ENCODE results near the gene GBP1. TPM values are rescaled to one million over a fixed set of nuclear protein-coding genes. Genes with fewer than 3 reads are reported as not detected.
"Not testable (repeated sequence)": the region's sequence is repeated elsewhere in the genome, so short reads cannot be mapped to it uniquely, and the experiment has no call there.

The GBP1 gene
- total RNA-seq, 1 experiment from 2014 or later, result 23.5 TPM

- DNase-seq (ENCODE audit: low spot score), result no peak
These were observed 13.6 kb downstream of the GBP1 start for GRCh38 chr1:89051300-89051954.

- DNase-seq (ENCODE audit: low spot score), result no peak
These were observed 14.4 kb downstream of the GBP1 start for GRCh38 chr1:89050649-89051033.

- DNase-seq (ENCODE audit: low spot score), result not testable (repeated sequence)
These were observed 14.9 kb downstream of the GBP1 start for GRCh38 chr1:89049901-89050648.

DNA sequence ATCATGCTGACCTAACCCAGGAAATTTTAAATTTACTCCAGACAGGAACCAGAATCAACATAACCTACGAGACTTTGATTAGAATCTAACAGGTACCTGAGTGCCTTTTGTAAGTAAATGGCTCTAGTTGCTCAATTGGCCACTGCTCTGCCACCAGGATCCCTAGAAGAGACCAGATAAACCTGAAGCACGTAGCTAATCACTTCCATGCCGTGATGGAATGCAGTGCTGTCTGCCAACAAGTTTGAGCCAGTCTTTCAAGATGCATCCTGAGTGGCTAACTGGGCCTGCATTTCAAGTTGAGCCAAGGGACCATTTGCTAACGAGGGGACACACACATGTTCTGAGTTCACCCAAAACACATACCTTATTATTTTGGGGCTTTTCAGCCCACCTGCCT, 15.8 kb downstream of the GBP1 start:
- not testable (repeated sequence) for DNase-seq (ENCODE audit: low spot score)

- peak; percentile 30 for DNase-seq (ENCODE audit: low spot score)
These were observed 17.3 kb downstream of the GBP1 start for GRCh38 chr1:89047734-89048133.

GRCh38 chr1:89046318-89047183, 18.5 kb downstream of the GBP1 start:
- DNase-seq (ENCODE audit: low spot score), result not testable (repeated sequence)

GRCh38 chr1:89044970-89045721, 19.9 kb downstream of the GBP1 start:
- DNase-seq (ENCODE audit: low spot score), result no peak

DNA sequence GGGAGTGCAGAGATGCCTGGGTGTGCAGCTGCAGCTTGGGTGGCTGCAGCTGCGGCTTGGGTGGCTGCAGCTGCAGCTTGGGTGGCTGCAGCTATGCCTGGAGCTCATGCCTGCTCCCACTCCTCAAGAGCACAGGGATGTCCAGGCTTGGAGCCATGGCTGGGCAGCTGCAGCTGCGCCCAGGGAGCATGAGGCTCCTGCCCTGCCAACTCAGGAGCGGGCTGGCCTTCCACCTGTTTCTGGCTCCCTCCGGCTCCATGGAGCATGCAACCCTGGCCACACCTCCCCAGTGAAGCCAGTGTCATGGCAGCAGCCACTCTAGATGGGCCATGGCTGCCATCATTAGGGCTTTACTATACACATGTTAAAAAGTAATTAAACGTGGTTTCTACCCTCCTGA, 21.1 kb downstream of the GBP1 start:
- no peak for DNase-seq (ENCODE audit: low spot score)

GRCh38 chr1:89042491-89042890, 22.5 kb downstream of the GBP1 start:
- DNase-seq (ENCODE audit: low spot score), result no peak

DNA sequence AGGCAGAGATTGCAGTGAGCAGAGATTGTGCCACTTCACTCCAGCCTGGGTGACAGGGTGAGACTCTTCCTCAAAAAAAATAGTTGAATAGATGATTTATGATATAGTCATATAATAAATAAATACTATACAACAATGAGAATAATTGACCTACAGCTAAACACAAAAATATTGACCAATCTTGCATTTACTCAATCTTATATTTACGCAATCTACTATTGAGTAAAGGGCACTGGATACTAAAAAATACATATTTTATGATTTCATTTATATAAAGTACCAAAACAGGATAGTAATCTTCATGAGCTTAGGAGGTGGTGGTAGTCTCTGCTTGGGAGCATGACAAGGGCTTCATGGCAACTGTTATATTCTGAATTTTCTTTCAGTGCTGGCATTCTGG, 23.3 kb downstream of the GBP1 start:
- DNase-seq (ENCODE audit: low spot score), result no peak

DNA sequence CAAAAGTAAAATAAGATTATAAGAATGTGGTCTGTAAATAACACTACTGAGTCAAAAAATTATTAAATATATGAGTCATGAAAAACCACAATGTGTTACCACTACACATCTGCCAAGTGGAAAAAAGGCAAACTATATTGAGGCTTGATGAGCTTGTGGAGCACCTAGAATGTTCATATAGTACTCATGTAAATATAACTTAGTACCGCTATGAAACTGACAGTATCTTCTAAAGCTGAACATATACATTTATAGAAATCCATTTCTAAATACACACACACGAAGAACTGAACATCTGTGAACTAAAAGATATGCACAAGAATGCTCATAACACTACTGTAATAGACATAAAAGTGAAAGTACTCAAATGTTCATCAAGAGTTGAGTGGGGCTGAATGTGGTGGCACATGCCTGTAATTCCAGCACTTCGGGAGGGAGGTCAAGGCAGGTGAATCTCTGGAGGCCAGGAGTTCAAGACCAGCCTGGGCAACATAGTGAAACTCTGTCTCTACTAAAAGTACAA, 23.8 kb downstream of the GBP1 start:
- no peak for DNase-seq (ENCODE audit: low spot score)

GRCh38 chr1:89040315-89040626, 24.7 kb downstream of the GBP1 start:
- no peak for DNase-seq (ENCODE audit: low spot score)

DNA sequence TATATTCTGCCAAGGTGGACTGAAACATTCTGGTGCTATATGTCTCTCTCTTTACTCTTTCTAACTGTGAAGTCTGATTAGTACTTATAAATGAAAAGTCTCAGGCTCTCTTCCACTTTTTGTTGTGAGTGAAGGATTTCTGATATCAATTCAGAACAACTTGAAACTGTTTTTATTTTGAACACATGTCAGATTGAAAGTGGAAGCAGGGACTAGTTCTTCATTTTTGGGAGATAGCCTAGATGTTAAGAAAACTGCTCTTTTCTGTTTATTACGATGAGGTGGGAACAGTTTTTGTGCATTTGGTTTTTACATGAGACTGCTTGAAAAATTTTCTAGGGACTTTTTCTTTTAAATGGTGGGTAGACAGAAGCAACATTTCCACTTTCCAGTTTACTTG, 27.8 kb downstream of the GBP1 start:
- no peak for DNase-seq (ENCODE audit: low spot score)

- DNase-seq (ENCODE audit: low spot score), result no peak
These were observed 29.9 kb downstream of the GBP1 start for GRCh38 chr1:89035080-89035479.

GRCh38 chr1:89034004-89034403, 31.0 kb downstream of the GBP1 start:
- DNase-seq (ENCODE audit: low spot score), result not testable (repeated sequence)

- not testable (repeated sequence) for DNase-seq (ENCODE audit: low spot score)
These were observed 36.0 kb downstream of the GBP1 start for GRCh38 chr1:89029051-89029450.

GRCh38 chr1:89025928-89026327, 39.1 kb downstream of the GBP1 start:
- DNase-seq (ENCODE audit: low spot score), result no peak

- no peak for DNase-seq (ENCODE audit: low spot score)
These were observed 42.0 kb downstream of the GBP1 start for GRCh38 chr1:89023026-89023425.

GRCh38 chr1:89022167-89022959, 42.6 kb downstream of the GBP1 start, which contains the start of gene GBP3:
Gene GBP3 (minus strand): TSS chr1:89022866. CDS start chr1:89020721, 2,145 bp downstream.
- peak; percentile 64 for DNase-seq (ENCODE audit: low spot score)

DNA sequence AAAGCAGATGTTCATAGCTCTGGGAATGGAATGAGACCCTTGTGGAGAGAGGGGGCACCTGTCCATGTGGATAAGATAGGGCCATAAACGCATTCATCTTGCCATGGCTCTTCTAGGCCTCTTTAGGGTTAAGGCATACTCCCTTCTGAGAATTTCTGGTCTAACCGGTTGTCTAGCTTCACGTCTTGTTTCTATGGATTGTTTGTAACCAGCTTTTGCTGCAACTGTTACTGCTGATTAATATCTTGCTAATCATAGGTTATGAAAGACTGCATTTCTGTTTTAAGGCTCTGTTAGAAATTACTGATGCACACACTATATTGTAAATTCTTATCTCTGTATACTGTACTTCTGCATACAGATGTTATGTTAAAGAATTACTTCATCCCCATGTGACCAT, 46.7 kb downstream of the GBP1 start:
- not testable (repeated sequence) for DNase-seq (ENCODE audit: low spot score)

DNA sequence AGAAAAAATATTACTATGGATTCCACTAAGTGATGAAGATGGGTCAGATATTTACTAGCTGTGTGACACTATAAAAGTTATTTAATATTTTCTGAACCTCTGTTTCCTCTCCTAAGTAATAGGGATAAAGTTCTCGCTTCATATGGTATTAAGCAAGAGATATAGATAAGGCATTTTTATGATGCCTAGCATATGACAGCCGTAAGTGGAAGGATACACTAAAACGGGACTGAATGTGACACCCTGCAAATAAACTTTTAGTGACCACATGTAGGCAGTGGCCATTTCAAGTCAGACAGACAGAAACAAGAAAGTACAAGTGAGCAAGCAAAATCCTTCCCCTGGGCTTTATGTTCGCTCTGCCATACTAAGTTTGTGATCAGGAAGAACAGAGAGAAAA, 56.5 kb downstream of the GBP1 start:
- DNase-seq (ENCODE audit: low spot score), result no peak
